ENCODE measurements around the gene CSH1.
"Not testable (repeated sequence)": the region's sequence is repeated elsewhere in the genome, so short reads cannot be mapped to it uniquely, and the experiment has no call there.

Gene CSH1

GRCh38 chr17:63871646-63872365 lies 24.6 kb downstream of the CSH1 start:
- H3K27ac ChIP-seq; CTCF ChIA-PET; DNase-seq (ENCODE audit: low spot score); POLR2A ChIA-PET (ENCODE audit: low non-redundant PET): not testable (repeated sequence)

- POLR2A ChIA-PET (ENCODE audit: low non-redundant PET); H3K27ac ChIP-seq; DNase-seq (ENCODE audit: low spot score): not testable (repeated sequence)
- CTCF ChIA-PET, result interaction anchor here (0.6 kb wide), 1 partner anchor 187 kb away, joined by 3 read pairs; no protein-coding TSS in a partner anchor
Observed at GRCh38 chr17:63870292-63870665, 26.1 kb downstream of the CSH1 start.

GRCh38 chr17:63869491-63870291 lies 26.7 kb downstream of the CSH1 start:
- H3K27ac ChIP-seq; DNase-seq (ENCODE audit: low spot score); POLR2A ChIA-PET (ENCODE audit: low non-redundant PET): not testable (repeated sequence)
- CTCF ChIA-PET, result interaction anchor here (0.6 kb wide), 1 partner anchor 187 kb away, joined by 3 read pairs; no protein-coding TSS in a partner anchor

- POLR2A ChIA-PET (ENCODE audit: low non-redundant PET); DNase-seq (ENCODE audit: low spot score); H3K27ac ChIP-seq: not testable (repeated sequence)
- CTCF ChIA-PET, result interaction anchor here (0.6 to 1.3 kb wide), 3 partner anchors 18 to 410 kb away, joined by 3 to 5 read pairs (median 4); no protein-coding TSS in a partner anchor
Observed at GRCh38 chr17:63866625-63867024, 29.7 kb downstream of the CSH1 start.

- TF ChIP-seq CTCF (conservative IDR thresholded peaks at IDR 0.05; ENCODE audit: low read depth), result no peak
- ChIA-PET POLR2A (ENCODE audit: low non-redundant PET) (no interaction called here), CTCF (interaction anchor here (0.5 to 2.8 kb wide), 2 partner anchors 10 to 1241 kb away, joined by 3 to 12 read pairs; no protein-coding TSS in a partner anchor)
- H3K27ac ChIP-seq, result no peak overlapping the region
- DNase-seq (ENCODE audit: low spot score), result no peak
Observed at GRCh38 chr17:63859257-63859656, 37.1 kb downstream of the CSH1 start.

GRCh38 chr17:63856425-63856824 lies 39.9 kb downstream of the CSH1 start:
- POLR2A ChIA-PET (ENCODE audit: low non-redundant PET); DNase-seq (ENCODE audit: low spot score); H3K27ac ChIP-seq: not testable (repeated sequence)
- CTCF ChIA-PET, result interaction anchor here (0.7 to 1.0 kb wide), 3 partner anchors 11 to 69 kb away, joined by 4 read pairs; no protein-coding TSS in a partner anchor

- ChIA-PET POLR2A (ENCODE audit: low non-redundant PET) (no interaction called here), CTCF (no interaction called here)
- TF ChIP-seq CTCF (conservative IDR thresholded peaks at IDR 0.05; ENCODE audit: low read depth), result no peak
- no peak for DNase-seq (ENCODE audit: low spot score)
- H3K27ac ChIP-seq, result no peak overlapping the region
Observed at GRCh38 chr17:63855185-63855584, 41.2 kb downstream of the CSH1 start.

- ChIA-PET POLR2A (ENCODE audit: low non-redundant PET) (no interaction called here), CTCF (no interaction called here)
- TF ChIP-seq CTCF (conservative IDR thresholded peaks at IDR 0.05; ENCODE audit: low read depth), result no peak
- H3K27ac ChIP-seq, result no peak overlapping the region
- no peak for DNase-seq (ENCODE audit: low spot score)
Observed at GRCh38 chr17:63854709-63855108, 41.7 kb downstream of the CSH1 start.

GRCh38 chr17:63853260-63853659 lies 43.1 kb downstream of the CSH1 start:
- no peak overlapping the region for H3K27ac ChIP-seq
- CTCF ChIA-PET, result interaction anchor here (0.6 kb wide), 1 partner anchor 102 kb away, joined by 3 read pairs; no protein-coding TSS in a partner anchor
- POLR2A ChIA-PET (ENCODE audit: low non-redundant PET), result no interaction called here
- no peak for TF ChIP-seq CTCF (conservative IDR thresholded peaks at IDR 0.05; ENCODE audit: low read depth)
- DNase-seq (ENCODE audit: low spot score), result no peak
